ENCODE data around the gene GRIFIN.
A peak's percentile ranks its signal among the peaks of the same experiment; 100 is the strongest.

Gene GRIFIN

GRCh38 chr7:2476298-2476697 is at the start of gene GRIFIN:
TSS of gene GRIFIN (minus strand) at chr7:2476398. CDS start at chr7:2476383, 15 bp downstream.
- DNase-seq (ENCODE audit: low read depth in 2 of 2) = no peak

DNA sequence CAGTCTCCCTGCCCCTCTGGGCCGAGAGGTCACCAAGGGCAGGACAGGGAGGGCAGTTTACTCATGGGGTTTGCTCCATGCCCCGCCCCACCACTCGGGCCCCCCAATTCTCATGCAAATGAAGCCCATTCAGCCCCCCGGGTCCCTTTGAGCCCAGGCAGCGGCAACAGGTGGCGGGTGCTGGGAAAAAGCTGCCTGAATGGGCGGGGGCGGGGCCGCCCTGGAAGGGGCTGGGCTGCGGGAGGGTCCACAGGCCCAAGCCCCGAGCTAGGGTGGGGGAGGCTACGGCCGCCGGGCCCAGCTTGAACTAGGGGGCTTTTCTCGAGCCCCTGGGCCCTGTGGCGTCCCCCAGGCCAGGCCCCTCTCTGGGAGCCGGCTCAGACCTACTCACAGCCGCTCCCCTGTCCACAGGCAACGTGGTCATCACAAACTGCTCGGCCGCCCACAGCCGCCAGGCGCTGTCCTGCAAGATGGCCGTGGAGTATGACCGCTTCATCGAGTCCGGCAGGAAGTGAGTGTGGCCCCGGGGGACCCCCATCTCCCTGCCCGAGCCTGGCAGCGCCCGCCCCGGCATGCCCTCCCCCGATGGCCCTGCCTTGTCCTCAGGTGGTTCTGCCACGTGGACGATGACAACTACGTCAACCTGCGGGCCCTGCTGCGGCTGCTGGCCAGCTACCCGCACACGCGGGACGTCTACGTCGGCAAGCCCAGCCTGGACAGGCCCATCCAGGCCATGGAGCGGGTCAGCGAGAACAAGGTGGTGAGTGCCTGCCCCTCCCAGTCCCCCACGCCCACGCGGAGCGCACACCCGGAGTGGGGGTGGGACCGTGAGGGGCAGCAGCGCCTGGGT is 48.8 kb upstream of the GRIFIN start:
- DNase-seq (ENCODE audit: low read depth in 2 of 2) = no peak

GRCh38 chr7:2523941-2524807 is 48.0 kb upstream of the GRIFIN start:
- no peak for DNase-seq (ENCODE audit: low read depth in 2 of 2)

DNA sequence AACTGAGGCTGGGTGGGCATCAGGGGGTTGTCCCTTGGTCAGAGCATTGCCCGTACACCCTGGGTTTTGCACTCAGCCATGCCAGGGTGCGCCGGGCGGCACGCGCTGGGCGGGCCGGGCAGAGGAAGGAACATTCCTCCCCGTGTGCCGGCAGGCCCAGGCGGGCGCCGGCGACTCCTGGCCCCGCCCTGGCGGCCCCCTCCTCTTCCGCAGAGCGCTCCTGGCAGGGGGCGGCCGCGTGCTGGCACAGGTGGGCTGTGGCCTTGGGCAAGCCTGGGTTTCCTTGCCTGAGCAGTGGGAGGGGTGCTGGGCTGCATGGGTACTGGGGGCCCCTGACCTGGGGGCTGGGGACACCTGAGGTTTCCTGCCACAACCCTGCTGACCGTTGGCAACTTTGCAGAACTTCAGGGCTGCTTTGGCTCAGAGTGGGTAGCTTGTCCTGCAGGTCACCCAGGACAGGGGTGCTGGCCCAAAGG is 47.3 kb upstream of the GRIFIN start:
- no peak for DNase-seq (ENCODE audit: low read depth in 2 of 2)

DNA sequence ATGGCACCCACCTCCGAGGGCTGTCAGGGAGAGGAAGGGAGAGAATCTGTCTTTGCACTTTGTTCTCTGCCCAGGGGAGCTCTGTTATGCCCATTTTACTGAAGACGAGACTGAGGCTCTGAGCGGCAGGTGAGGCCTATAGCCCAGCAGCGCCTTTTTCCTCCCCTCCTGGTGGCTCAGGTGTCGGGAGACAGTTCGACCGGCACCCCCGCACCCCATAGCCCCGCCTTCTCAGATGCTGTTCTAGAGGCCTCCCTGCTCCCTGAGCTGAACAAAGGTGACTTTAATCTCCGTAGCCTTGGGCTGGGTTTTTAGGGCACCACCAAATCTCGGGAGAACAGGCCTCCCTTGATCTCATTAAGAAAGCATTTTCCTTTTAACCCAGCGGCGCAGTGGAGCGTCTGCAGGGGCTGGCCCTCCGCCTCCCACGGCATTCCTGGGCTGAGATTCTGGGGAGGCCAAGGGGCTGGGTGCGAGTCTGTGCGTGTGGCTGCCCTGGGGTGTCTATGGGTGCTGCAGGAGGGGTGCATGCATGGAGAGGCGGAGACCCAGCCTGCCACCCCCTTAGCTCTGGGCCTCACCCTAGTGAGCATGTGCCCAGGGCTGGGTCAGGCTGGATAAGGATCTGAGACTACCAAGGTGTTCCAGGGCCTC is 46.7 kb upstream of the GRIFIN start:
- no peak for DNase-seq (ENCODE audit: low read depth in 2 of 2)

DNA sequence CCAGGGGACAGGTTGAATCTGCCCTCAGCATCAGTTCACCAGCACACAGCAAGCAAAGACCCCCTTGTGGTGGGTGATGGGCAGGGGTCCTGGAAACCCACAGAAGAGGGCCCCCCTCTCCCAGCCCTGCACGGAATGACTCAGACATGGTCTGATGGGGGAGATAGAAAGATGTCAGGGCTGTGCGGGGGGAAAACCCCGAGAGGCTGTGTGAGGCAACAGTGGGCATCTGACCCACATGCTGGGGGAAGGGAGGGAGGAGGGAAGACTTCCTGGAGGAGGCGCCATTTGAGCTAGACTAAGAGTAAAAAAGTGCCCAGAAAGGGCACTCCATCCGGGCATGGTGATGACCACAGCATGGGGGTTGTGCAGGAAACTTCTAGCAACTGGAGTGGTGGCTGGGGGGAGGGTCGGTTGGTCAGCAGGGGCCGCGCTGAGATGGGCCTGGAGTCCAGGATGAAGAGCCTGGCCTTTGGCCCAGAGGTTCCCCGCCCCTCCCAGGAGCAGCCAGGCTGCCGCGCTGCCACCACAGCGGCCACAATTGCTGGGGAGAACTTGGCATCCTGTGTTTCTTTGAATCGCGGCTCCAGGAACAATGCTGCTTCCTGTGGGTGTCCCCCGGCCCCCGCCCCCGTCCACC is 45.9 kb upstream of the GRIFIN start:
- peak in 1 of 2 donors; percentile 76 for DNase-seq (ENCODE audit: low read depth in 2 of 2)

GRCh38 chr7:2521341-2521745 is 45.1 kb upstream of the GRIFIN start:
- DNase-seq (ENCODE audit: low read depth in 2 of 2) = no peak

DNA sequence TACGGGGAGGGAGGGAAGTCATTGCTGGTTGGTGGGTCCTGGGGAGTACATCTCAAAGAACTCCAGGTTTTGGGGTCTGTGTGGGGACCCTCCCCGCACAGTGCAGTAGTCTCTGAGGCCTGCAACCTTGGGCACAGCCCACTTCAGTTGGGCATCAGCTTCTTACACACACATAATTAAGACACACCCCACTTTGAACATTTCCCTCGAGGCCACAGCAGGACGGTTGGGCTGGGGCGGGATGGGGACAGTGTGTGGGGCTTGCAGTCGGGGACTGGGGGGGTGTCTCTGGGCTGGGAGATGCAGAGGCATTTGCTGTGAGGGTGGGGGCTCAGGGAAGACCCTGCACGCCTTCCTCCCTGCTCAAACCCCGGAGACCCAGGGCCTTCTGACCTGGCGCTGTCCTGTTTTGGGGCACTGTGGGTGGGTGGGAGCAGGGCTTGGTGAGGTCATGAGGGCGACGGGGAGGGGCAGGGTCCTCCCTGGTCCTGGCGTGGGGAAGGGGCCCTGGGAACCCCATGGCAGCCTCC is 44.6 kb upstream of the GRIFIN start:
- DNase-seq (ENCODE audit: low read depth in 2 of 2) = no peak

DNA sequence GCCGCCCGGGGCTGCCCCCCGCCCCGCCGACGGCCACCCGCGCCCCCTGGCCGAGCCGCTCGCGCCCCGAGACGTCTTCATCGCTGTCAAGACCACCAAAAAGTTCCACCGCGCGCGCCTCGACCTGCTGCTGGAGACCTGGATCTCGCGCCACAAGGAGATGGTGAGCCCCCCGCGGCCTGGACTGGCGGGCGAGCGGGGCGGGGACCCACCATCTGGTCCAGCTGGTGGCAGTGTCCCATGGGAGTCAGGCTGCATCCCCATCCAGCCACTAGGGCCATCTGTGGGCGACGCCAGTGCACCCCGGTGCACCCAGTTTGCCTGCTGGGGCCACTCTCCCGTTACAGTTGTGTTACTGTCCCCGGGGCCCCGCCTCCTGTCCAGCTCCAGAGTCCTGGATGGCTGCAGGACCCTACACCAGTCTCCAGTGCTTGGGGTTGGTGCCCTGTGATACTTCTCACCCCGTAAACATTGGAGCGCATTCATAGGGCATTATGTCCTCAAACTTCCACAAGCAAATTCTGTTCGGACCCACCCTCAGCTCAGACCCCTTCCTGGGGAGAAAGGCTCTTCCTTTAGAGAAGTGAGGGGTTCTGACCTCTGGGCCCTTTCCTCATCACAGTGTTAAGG is 44.0 kb upstream of the GRIFIN start:
- DNase-seq (ENCODE audit: low read depth in 2 of 2) = no peak

- DNase-seq (ENCODE audit: low read depth in 2 of 2) = peak; percentile 82 to 84
Observed at GRCh38 chr7:2519119-2519930, 43.1 kb upstream of the GRIFIN start, which contains the start of gene LFNG. TSS of gene LFNG (plus strand) at chr7:2519774. CDS start at chr7:2519862, 88 bp downstream.

DNA sequence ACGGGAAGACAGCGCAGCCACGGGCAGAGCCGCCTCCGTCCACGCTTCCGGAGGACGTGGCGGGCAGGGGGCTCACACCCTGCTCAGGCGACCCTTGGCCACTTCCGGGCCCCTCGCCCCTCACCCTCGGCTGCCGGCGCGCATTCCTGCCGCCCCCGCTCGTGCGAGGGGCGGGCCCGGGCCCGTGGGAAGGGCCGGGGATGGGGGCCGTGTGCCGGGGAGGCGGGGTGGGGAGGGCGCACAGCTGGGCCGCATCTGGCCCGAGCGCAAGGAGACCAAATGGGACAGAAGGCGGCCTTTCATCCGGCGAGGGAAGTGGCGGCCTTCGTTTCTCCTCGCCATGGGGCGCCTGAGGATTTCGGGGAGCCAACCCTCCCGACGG is 42.5 kb upstream of the GRIFIN start:
- no peak for DNase-seq (ENCODE audit: low read depth in 2 of 2)

GRCh38 chr7:2517678-2518507 is 41.7 kb upstream of the GRIFIN start:
- DNase-seq (ENCODE audit: low read depth in 2 of 2) = no peak

DNA sequence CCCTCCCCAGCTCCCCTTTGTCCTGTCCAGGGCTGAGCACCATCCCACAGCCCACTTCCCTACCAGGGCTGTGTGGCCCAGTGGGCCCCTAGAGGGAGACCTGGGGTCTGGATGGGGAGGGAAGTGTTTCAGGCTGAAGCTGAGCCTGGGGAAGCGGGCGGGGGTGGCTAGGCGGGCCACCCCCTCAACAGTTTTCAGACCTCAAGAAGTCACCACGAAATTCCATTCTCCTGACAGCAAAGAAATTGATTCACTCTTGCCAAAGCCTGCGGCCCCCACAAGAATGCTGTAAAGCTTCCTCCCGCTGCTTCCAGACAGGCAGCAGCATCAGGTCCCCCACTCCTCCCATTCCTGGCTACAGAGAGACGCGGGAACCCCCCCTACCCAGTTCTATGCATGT is 40.8 kb upstream of the GRIFIN start:
- no peak for DNase-seq (ENCODE audit: low read depth in 2 of 2)

- no peak for DNase-seq (ENCODE audit: low read depth in 2 of 2)
Observed at GRCh38 chr7:2516194-2516555, 40.0 kb upstream of the GRIFIN start.

DNA sequence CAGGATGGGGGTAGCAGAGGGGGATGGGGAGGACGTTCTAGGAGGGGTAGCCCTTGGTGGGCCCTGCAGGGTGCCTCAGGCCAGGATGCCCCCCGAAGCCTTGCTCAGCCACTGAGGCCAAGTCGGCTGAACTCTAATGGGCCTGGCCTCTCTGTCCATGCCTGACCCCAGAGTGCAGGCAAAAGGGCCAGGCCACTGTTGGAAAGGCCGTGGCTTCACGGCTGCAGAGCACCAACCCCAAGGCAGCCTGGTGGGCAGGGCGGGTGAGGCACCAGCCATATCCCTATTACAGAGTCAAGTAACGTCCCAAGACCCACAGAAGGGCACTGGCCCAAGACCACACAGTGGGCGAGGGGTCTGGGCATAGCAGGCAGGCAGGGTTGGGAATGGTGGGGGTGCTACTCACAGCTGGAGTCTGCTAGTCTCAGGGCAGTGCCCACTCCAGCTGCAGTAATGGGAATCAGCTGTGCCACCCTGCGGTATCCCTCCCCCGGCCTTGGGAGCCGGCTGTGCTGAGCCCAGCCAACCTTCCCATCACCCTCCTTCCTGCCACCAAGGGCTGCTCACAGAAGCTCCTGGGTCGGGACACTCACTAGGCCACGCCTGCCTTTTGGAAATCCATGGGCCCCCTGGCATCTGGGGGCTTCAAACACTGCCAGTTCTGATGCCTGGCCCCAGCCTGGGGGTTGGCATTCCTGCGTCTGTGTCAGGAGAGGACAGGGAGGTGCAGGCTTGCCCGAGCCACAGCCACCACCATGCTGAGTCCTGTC is 39.4 kb upstream of the GRIFIN start:
- no peak for DNase-seq (ENCODE audit: low read depth in 2 of 2)

DNA sequence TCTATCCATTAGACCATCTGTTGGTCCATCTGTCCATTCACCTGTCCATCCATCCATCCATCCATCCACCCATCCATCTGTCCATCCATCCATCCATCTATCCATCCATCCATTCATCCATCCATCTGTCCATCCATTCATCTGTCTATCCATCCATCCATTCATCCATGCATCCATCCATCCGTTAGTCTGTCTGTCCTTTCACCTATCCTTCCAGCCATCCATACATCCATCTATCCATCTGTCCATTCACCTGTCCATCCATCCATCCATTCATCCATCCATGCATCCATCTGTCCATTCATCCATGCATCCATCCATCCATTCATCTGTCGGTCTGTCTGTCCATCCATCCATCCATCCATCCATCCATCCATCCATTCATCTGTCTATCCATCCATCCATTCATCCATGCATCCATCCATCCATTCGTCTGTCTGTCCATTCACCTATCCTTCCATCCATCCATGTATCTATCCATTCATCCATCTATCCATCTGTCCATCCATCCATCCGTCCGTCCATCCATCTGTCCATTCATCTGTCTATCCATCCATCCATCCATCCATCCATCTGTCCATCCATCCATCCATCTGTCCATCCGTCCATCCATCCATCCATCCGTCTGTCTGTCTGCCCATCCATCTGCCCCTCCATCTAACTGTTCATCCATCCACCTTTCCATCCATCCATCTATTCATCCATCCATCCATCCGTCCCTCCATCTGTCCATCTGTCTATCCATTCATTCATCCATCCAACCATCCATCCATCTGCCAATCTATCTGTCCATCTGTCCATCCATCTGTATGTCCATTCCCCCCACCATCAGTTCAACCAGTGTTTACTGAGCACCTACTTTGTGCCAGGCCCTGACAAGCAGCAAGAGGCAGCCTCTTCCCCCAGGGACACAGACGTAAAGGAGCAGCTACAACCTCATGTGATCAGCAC is 38.5 kb upstream of the GRIFIN start:
- DNase-seq (ENCODE audit: low read depth in 2 of 2) = no peak

GRCh38 chr7:2513702-2514101 is 37.5 kb upstream of the GRIFIN start:
- DNase-seq (ENCODE audit: low read depth in 2 of 2) = no peak
